GM18868 (cell line): ENCODE results near the gene SSTR4.
"Not testable (repeated sequence)": the region's sequence is repeated elsewhere in the genome, so short reads cannot be mapped to it uniquely, and the experiment has no call there.

Experiments
- ATAC-seq: cut with Tn5 transposase; IDR thresholded peaks from one replicate; pipeline ENCODE4 v1.9.1; 2021; ENCODE audit warnings: mild to moderate bottlenecking, moderate library complexity; ENCODE audit not compliant: unreplicated experiment

SSTR4 gene

GRCh38 chr20:23034721-23035671, at the start of gene SSTR4:
TSS of gene SSTR4 (plus strand) at chr20:23035312. CDS start at chr20:23035484, 172 bp downstream.
- ATAC-seq, result no peak

GRCh38 chr20:22986601-22987000, 48.5 kb upstream of the SSTR4 start:
- ATAC-seq, result no peak

- ATAC-seq, result not testable (repeated sequence)
These were observed 43.7 kb upstream of the SSTR4 start for GRCh38 chr20:22991424-22991823.

GRCh38 chr20:22993823-22994222, 41.3 kb upstream of the SSTR4 start:
- ATAC-seq, result no peak

GRCh38 chr20:22995923-22996322, 39.2 kb upstream of the SSTR4 start:
- ATAC-seq, result no peak

GRCh38 chr20:22998476-22998875, 36.6 kb upstream of the SSTR4 start:
- ATAC-seq, result no peak

- ATAC-seq, result no peak
These were observed 35.4 kb upstream of the SSTR4 start for GRCh38 chr20:22999756-23000155.

- ATAC-seq, result no peak
These were observed 34.7 kb upstream of the SSTR4 start for GRCh38 chr20:23000232-23000947.

GRCh38 chr20:23002276-23002675, 32.8 kb upstream of the SSTR4 start:
- ATAC-seq, result no peak

GRCh38 chr20:23003077-23003635, 32.0 kb upstream of the SSTR4 start:
- ATAC-seq, result no peak

- no peak for ATAC-seq
These were observed 31.1 kb upstream of the SSTR4 start for GRCh38 chr20:23003881-23004460.

- ATAC-seq, result no peak
These were observed 29.3 kb upstream of the SSTR4 start for GRCh38 chr20:23005776-23006175.

GRCh38 chr20:23007462-23007861, 27.6 kb upstream of the SSTR4 start:
- ATAC-seq, result no peak

- ATAC-seq, result no peak
These were observed 27.0 kb upstream of the SSTR4 start for GRCh38 chr20:23007886-23008655.

- ATAC-seq, result no peak
These were observed 26.4 kb upstream of the SSTR4 start for GRCh38 chr20:23008667-23009066.

GRCh38 chr20:23009636-23010035, 25.5 kb upstream of the SSTR4 start:
- ATAC-seq, result no peak

- no peak for ATAC-seq
These were observed 25.0 kb upstream of the SSTR4 start for GRCh38 chr20:23010096-23010495.

GRCh38 chr20:23011008-23011721, 23.9 kb upstream of the SSTR4 start:
- no peak for ATAC-seq

GRCh38 chr20:23013429-23013828, 21.7 kb upstream of the SSTR4 start:
- ATAC-seq, result no peak

GRCh38 chr20:23017516-23017915, 17.6 kb upstream of the SSTR4 start:
- no peak for ATAC-seq
